WTC11 (cell line): ENCODE data around the gene ABCB4.

Source experiments
- IRF2 ChIP-seq: sonication (generic); formaldehyde crosslinking; IDR thresholded peaks from 2 replicates; pipeline ENCODE4 v1.8.0; 2022; ENCODE audit warnings: low read depth, missing genetic modification reagents, borderline replicate concordance
- KAT7 ChIP-seq: sonication (generic); formaldehyde crosslinking; IDR thresholded peaks from 2 replicates; pipeline ENCODE4 v1.8.1; 2023; ENCODE audit warnings: missing genetic modification reagents, mild to moderate bottlenecking, borderline replicate concordance
- TEAD4 ChIP-seq: sonication (generic); formaldehyde crosslinking; IDR thresholded peaks from 2 replicates; pipeline ENCODE4 v1.8.0; 2022; ENCODE audit warnings: mild to moderate bottlenecking, missing genetic modification reagents
- ZNF232 ChIP-seq: sonication (generic); formaldehyde crosslinking; IDR thresholded peaks from 2 replicates; pipeline ENCODE4 v1.8.0; 2022; ENCODE audit warnings: mild to moderate bottlenecking, missing genetic modification reagents
- ZNF317 ChIP-seq: sonication (generic); formaldehyde crosslinking; IDR thresholded peaks from 2 replicates; pipeline ENCODE4 v1.8.1; 2023; ENCODE audit warnings: low read depth, mild to moderate bottlenecking, moderate library complexity, missing genetic modification reagents, borderline replicate concordance
- TF ChIP-seq, protein P1 (sequence below): sonication (generic); formaldehyde crosslinking; IDR thresholded peaks from 2 replicates; pipeline ENCODE4 v1.8.1; 2023; ENCODE audit warnings: mild to moderate bottlenecking, missing genetic modification reagents, borderline replicate concordance
- TF ChIP-seq, protein P2 (sequence below): sonication (generic); formaldehyde crosslinking; IDR thresholded peaks from 2 replicates; pipeline ENCODE4 v1.8.1; 2023; ENCODE audit warnings: mild to moderate bottlenecking, missing genetic modification reagents, moderate library complexity
- TF ChIP-seq, protein P3 (sequence below): fragments of 200-600 bp; IDR thresholded peaks from 2 replicates; pipeline ENCODE4 v1.8.0; 2022; ENCODE audit warnings: antibody characterized with exemption
- TF ChIP-seq, protein P4 (sequence below): sonication (generic); formaldehyde crosslinking; IDR thresholded peaks from 2 replicates; pipeline ENCODE4 v1.8.1; 2022; ENCODE audit warnings: low read depth, mild to moderate bottlenecking, moderate library complexity, missing genetic modification reagents, borderline replicate concordance
- TF ChIP-seq, protein P5 (sequence below): sonication (generic); formaldehyde crosslinking; IDR thresholded peaks from 2 replicates; pipeline ENCODE4 v1.8.0; 2023; ENCODE audit warnings: mild to moderate bottlenecking, missing genetic modification reagents

DNA sequence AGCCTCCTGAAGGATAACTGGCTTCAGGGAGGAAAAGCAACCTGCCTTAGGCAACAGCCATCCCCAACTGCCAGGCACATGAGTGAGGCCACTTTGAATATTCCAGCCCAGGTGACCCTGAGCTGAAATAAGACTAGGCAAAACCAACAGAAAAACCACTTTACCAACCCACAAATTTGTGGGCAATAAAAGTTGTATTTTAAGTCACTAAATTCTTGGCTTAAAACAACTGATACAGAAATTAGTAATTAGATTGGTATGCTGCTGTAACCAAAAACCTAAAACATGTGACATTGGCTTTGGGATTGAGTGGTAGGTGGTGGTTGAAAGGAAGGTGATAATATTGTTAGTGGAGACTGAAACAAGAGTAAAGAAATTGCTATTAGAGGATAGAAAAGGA, 39.9 kb downstream of the ABCB4 start:
- TF ChIP-seq TEAD4 (CRISPR knock-in tag): no peak
- TF ChIP-seq, protein P1, sequence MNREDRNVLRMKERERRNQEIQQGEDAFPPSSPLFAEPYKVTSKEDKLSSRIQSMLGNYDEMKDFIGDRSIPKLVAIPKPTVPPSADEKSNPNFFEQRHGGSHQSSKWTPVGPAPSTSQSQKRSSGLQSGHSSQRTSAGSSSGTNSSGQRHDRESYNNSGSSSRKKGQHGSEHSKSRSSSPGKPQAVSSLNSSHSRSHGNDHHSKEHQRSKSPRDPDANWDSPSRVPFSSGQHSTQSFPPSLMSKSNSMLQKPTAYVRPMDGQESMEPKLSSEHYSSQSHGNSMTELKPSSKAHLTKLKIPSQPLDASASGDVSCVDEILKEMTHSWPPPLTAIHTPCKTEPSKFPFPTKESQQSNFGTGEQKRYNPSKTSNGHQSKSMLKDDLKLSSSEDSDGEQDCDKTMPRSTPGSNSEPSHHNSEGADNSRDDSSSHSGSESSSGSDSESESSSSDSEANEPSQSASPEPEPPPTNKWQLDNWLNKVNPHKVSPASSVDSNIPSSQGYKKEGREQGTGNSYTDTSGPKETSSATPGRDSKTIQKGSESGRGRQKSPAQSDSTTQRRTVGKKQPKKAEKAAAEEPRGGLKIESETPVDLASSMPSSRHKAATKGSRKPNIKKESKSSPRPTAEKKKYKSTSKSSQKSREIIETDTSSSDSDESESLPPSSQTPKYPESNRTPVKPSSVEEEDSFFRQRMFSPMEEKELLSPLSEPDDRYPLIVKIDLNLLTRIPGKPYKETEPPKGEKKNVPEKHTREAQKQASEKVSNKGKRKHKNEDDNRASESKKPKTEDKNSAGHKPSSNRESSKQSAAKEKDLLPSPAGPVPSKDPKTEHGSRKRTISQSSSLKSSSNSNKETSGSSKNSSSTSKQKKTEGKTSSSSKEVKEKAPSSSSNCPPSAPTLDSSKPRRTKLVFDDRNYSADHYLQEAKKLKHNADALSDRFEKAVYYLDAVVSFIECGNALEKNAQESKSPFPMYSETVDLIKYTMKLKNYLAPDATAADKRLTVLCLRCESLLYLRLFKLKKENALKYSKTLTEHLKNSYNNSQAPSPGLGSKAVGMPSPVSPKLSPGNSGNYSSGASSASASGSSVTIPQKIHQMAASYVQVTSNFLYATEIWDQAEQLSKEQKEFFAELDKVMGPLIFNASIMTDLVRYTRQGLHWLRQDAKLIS (CRISPR knock-in tag): no peak
- TF ChIP-seq, protein P2, sequence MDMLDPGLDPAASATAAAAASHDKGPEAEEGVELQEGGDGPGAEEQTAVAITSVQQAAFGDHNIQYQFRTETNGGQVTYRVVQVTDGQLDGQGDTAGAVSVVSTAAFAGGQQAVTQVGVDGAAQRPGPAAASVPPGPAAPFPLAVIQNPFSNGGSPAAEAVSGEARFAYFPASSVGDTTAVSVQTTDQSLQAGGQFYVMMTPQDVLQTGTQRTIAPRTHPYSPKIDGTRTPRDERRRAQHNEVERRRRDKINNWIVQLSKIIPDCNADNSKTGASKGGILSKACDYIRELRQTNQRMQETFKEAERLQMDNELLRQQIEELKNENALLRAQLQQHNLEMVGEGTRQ (CRISPR knock-in tag): no peak
- no peak for TF ChIP-seq ZNF317 (CRISPR knock-in tag)
- no peak for TF ChIP-seq KAT7
- TF ChIP-seq ZNF232 (CRISPR knock-in tag): no peak
- TF ChIP-seq IRF2: no peak
- TF ChIP-seq, protein P3, sequence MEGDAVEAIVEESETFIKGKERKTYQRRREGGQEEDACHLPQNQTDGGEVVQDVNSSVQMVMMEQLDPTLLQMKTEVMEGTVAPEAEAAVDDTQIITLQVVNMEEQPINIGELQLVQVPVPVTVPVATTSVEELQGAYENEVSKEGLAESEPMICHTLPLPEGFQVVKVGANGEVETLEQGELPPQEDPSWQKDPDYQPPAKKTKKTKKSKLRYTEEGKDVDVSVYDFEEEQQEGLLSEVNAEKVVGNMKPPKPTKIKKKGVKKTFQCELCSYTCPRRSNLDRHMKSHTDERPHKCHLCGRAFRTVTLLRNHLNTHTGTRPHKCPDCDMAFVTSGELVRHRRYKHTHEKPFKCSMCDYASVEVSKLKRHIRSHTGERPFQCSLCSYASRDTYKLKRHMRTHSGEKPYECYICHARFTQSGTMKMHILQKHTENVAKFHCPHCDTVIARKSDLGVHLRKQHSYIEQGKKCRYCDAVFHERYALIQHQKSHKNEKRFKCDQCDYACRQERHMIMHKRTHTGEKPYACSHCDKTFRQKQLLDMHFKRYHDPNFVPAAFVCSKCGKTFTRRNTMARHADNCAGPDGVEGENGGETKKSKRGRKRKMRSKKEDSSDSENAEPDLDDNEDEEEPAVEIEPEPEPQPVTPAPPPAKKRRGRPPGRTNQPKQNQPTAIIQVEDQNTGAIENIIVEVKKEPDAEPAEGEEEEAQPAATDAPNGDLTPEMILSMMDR: no peak
- TF ChIP-seq, protein P4, sequence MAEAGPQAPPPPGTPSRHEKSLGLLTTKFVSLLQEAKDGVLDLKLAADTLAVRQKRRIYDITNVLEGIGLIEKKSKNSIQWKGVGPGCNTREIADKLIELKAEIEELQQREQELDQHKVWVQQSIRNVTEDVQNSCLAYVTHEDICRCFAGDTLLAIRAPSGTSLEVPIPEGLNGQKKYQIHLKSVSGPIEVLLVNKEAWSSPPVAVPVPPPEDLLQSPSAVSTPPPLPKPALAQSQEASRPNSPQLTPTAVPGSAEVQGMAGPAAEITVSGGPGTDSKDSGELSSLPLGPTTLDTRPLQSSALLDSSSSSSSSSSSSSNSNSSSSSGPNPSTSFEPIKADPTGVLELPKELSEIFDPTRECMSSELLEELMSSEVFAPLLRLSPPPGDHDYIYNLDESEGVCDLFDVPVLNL: no peak
- TF ChIP-seq, protein P5, sequence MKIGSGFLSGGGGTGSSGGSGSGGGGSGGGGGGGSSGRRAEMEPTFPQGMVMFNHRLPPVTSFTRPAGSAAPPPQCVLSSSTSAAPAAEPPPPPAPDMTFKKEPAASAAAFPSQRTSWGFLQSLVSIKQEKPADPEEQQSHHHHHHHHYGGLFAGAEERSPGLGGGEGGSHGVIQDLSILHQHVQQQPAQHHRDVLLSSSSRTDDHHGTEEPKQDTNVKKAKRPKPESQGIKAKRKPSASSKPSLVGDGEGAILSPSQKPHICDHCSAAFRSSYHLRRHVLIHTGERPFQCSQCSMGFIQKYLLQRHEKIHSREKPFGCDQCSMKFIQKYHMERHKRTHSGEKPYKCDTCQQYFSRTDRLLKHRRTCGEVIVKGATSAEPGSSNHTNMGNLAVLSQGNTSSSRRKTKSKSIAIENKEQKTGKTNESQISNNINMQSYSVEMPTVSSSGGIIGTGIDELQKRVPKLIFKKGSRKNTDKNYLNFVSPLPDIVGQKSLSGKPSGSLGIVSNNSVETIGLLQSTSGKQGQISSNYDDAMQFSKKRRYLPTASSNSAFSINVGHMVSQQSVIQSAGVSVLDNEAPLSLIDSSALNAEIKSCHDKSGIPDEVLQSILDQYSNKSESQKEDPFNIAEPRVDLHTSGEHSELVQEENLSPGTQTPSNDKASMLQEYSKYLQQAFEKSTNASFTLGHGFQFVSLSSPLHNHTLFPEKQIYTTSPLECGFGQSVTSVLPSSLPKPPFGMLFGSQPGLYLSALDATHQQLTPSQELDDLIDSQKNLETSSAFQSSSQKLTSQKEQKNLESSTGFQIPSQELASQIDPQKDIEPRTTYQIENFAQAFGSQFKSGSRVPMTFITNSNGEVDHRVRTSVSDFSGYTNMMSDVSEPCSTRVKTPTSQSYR (CRISPR knock-in tag): no peak
